ENCODE measurements around the gene BRWD1. TPM values are rescaled to one million over a fixed set of nuclear protein-coding genes. Genes with fewer than 3 reads are reported as not detected.

Gene BRWD1
- total RNA-seq (ENCODE audit: unreplicated experiment), result 43.8 TPM
- long read RNA-seq, partial matches to known transcripts, result 5 of 11 reads
- long read RNA-seq, other reads (novel, unspliced or antisense), result 3 of 11 reads

GRCh38 chr21:39313571-39314142 lies at the start of gene BRWD1:
TSS of gene BRWD1 (minus strand) at chr21:39313632. CDS start at chr21:39313491, 141 bp downstream.
- Mint-ChIP-seq H3K9me3 (ENCODE audit: unreplicated experiment) (no peaks in the 10 kb centered on the region), H3K36me3 (ENCODE audit: low read depth, unreplicated experiment) (peaks cover 22% of the 10 kb centered on the region), H3K27me3 (ENCODE audit: unreplicated experiment) (peaks cover 12% of the 10 kb centered on the region), H3K4me3 (ENCODE audit: unreplicated experiment) (peak within 1 kb of the TSS; percentile 98), H3K27ac (ENCODE audit: unreplicated experiment) (peak within 1 kb of the TSS; percentile 97), H3K4me1 (ENCODE audit: unreplicated experiment) (peaks cover 14% of the 10 kb centered on the region)
- TF ChIP-seq CTCF (IDR thresholded peaks at IDR 0.05; ENCODE audit: unreplicated experiment), result no peak
- DNase-seq (ENCODE audit: low spot score), result peak; percentile 80

- Mint-ChIP-seq H3K36me3 (ENCODE audit: low read depth, unreplicated experiment) (peaks cover 6% of the 10 kb centered on the region), H3K27me3 (ENCODE audit: unreplicated experiment) (peaks cover 1% of the 10 kb centered on the region), H3K4me3 (ENCODE audit: unreplicated experiment) (no peak overlapping the region), H3K27ac (ENCODE audit: unreplicated experiment) (no peak overlapping the region), H3K4me1 (ENCODE audit: unreplicated experiment) (no peaks in the 10 kb centered on the region), H3K9me3 (ENCODE audit: unreplicated experiment) (peaks cover 5% of the 10 kb centered on the region)
- TF ChIP-seq CTCF (IDR thresholded peaks at IDR 0.05; ENCODE audit: unreplicated experiment), result no peak
- DNase-seq (ENCODE audit: low spot score), result no peak
Observed at GRCh38 chr21:39362733-39363132, 49.3 kb upstream of the BRWD1 start.

GRCh38 chr21:39359382-39359781 lies 46.0 kb upstream of the BRWD1 start:
- Mint-ChIP-seq H3K27me3 (ENCODE audit: unreplicated experiment) (no peaks in the 10 kb centered on the region), H3K9me3 (ENCODE audit: unreplicated experiment) (no peaks in the 10 kb centered on the region), H3K4me1 (ENCODE audit: unreplicated experiment) (no peaks in the 10 kb centered on the region), H3K4me3 (ENCODE audit: unreplicated experiment) (no peak overlapping the region), H3K27ac (ENCODE audit: unreplicated experiment) (no peak overlapping the region), H3K36me3 (ENCODE audit: low read depth, unreplicated experiment) (no peaks in the 10 kb centered on the region)
- DNase-seq (ENCODE audit: low spot score), result no peak
- TF ChIP-seq CTCF (IDR thresholded peaks at IDR 0.05; ENCODE audit: unreplicated experiment), result no peak

- H3K36me3 Mint-ChIP-seq (ENCODE audit: low read depth, unreplicated experiment), result peaks cover 3% of the 10 kb centered on the region
- peaks cover 3% of the 10 kb centered on the region for H3K4me1 Mint-ChIP-seq (ENCODE audit: unreplicated experiment)
- no peaks in the 10 kb centered on the region for H3K9me3 Mint-ChIP-seq (ENCODE audit: unreplicated experiment)
- H3K27ac Mint-ChIP-seq (ENCODE audit: unreplicated experiment), result no peak overlapping the region
- H3K4me3 Mint-ChIP-seq (ENCODE audit: unreplicated experiment), result no peak overlapping the region
- TF ChIP-seq CTCF (IDR thresholded peaks at IDR 0.05; ENCODE audit: unreplicated experiment), result no peak
- peaks cover 10% of the 10 kb centered on the region for H3K27me3 Mint-ChIP-seq (ENCODE audit: unreplicated experiment)
- DNase-seq (ENCODE audit: low spot score), result no peak
Observed at GRCh38 chr21:39353295-39353694, 39.9 kb upstream of the BRWD1 start.
